Panc1 (cell line): Measurements from ENCODE around the gene MCF2L2. TPM values are rescaled to one million over a fixed set of nuclear protein-coding genes. Genes with fewer than 3 reads are reported as not detected.

ENCODE experiments used
- ATAC-seq: fragments of 200-7000 bp; cut with Tn5 transposase; 2 replicates; pipeline ENCODE4 v1.9.1; 2020; ENCODE audit warnings: mild to moderate bottlenecking, moderate library complexity
- BruUV-seq: library from RNA; stranded (reverse); fragments of 400-500 nt; replicated peaks from 2 replicates; lab custom pipeline; 2021; lab: Mats Ljungman, UMichigan
- CTCF ChIA-PET: fragments of 300-600 bp; sonication (Branson Sonifier 250); formaldehyde crosslinking; loops from one replicate; lab custom pipeline; 2022; ENCODE audit warnings: antibody characterized with exemption; lab: Charles Lee
- POLR2A ChIA-PET: fragments of 300-600 bp; sonication (Branson Sonifier 250); formaldehyde crosslinking; loops from one replicate; lab custom pipeline; 2022; ENCODE audit warnings: antibody characterized with exemption; lab: Charles Lee
- DNase-seq: peaks from one replicate; pipeline ENCODE4 v3.0.0-alpha.2; 2010; ENCODE audit warnings: low read depth, low spot score
- H3K27ac ChIP-seq: 2 replicates; pipeline ENCODE4 v1.5.1; 2011; ENCODE audit warnings: mild to moderate bottlenecking, low read length, inconsistent platforms
- H3K27me3 ChIP-seq: fragments of 200-500 bp; sonication (Bioruptor generic); 2 replicates; pipeline ENCODE4 v1.6.0; 2014; ENCODE audit warnings: low read length, inconsistent platforms; ENCODE audit not compliant: control insufficient read depth, insufficient read depth
- H3K36me3 ChIP-seq: fragments of 200-500 bp; sonication (Bioruptor generic); 2 replicates; pipeline ENCODE4 v1.5.1; 2014; ENCODE audit warnings: inconsistent platforms, mild to moderate bottlenecking, low read length, moderate library complexity; ENCODE audit not compliant: control insufficient read depth, insufficient read depth
- H3K4me1 ChIP-seq: 2 replicates; pipeline ENCODE4 v1.5.1; 2011; ENCODE audit warnings: inconsistent platforms, mild to moderate bottlenecking, low read length, moderate library complexity; ENCODE audit not compliant: control insufficient read depth, insufficient read depth
- H3K4me3 ChIP-seq, 2 experiments: 2 replicates each; pipeline ENCODE4 v1.5.1; 2011 to 2012; ENCODE audit warnings: low read depth in 2 of 2, low read length in 2 of 2, mild to moderate bottlenecking in 2 of 2, inconsistent platforms in 1 of 2, moderate library complexity in 1 of 2
- H3K9me3 ChIP-seq: fragments of 200-500 bp; sonication (Bioruptor generic); 2 replicates; pipeline ENCODE4 v1.5.1; 2014; ENCODE audit warnings: low read depth, mild to moderate bottlenecking, inconsistent platforms, low read length, moderate library complexity; ENCODE audit not compliant: control insufficient read depth, insufficient read depth
- POLR2AphosphoS5 ChIP-seq: IDR thresholded peaks from 2 replicates; pipeline ENCODE4 v1.6.1; 2012; ENCODE audit warnings: mild to moderate bottlenecking, low read depth, low read length, moderate library complexity
- REST ChIP-seq, 2 experiments: IDR thresholded peaks; 2 replicates each; pipeline ENCODE4 v1.6.1; 2011 to 2012; ENCODE audit warnings: low read depth in 2 of 2, control low read depth in 1 of 2, low read length in 1 of 2, mild to moderate bottlenecking in 1 of 2, moderate library complexity in 1 of 2; ENCODE audit not compliant: insufficient read depth in 1 of 2
- SIN3A ChIP-seq: IDR thresholded peaks from 2 replicates; pipeline ENCODE4 v1.6.1; 2012; ENCODE audit warnings: low read depth, mild to moderate bottlenecking, low read length, moderate library complexity, borderline replicate concordance; ENCODE audit not compliant: insufficient read depth
- TCF7L2 ChIP-seq: IDR thresholded peaks from 2 replicates; pipeline ENCODE4 v1.6.1; 2011; ENCODE audit warnings: mild to moderate bottlenecking, low read depth, low read length, inconsistent platforms
- in situ Hi-C: cut with HindIII; loops from 2 replicates; pipeline ENCODE4 v1.10.0; 2016; ENCODE audit warnings: low sequenced_read_pairs, low pct_unique_long_range_greater_than_20kb
- intact Hi-C: fragments of 100-400 bp; cut with micrococcal nuclease; formaldehyde crosslinking; loops from one replicate; pipeline ENCODE4 v1.10.0; 2022; ENCODE audit not compliant: unreplicated experiment
- total RNA-seq: library from RNA; stranded (reverse); gene quantifications from one replicate; pipeline ENCODE4 v1.2.1, GENCODE V29; 2021; ENCODE audit not compliant: unreplicated experiment
- TF ChIP-seq, protein P1 (sequence below): fragments of 450-650 bp; IDR thresholded peaks from 2 replicates; pipeline ENCODE4 v1.5.1; 2017; ENCODE audit warnings: mild to moderate bottlenecking

MCF2L2 gene
- total RNA-seq, 1 experiment from 2014 or later: 1.0 TPM

GRCh38 chr3:183277260-183277659 lies 151.2 kb downstream of the MCF2L2 start:
- ChIA-PET CTCF (no interaction called here), POLR2A (interaction anchor here (0.7 kb wide), 1 partner anchor 31 kb away, joined by 10 read pairs; no protein-coding TSS in a partner anchor)
- Histone ChIP-seq H3K9me3 (no peaks in the 10 kb centered on the region), H3K4me3 (no peak overlapping the region), H3K4me1 (peaks cover 9% of the 10 kb centered on the region), H3K36me3 (no peaks in the 10 kb centered on the region), H3K27me3 (no peaks in the 10 kb centered on the region), H3K27ac (no peak overlapping the region)
- in situ Hi-C loops: no loop called here
- ATAC-seq (no peak), DNase-seq (no peak)
- no peak for TF ChIP-seq REST (IDR thresholded peaks at IDR 0.05; ENCODE audit: insufficient read depth in 1 of 2, low read depth in 2 of 2, low read length in 1 of 2)
- TF ChIP-seq, protein P1, sequence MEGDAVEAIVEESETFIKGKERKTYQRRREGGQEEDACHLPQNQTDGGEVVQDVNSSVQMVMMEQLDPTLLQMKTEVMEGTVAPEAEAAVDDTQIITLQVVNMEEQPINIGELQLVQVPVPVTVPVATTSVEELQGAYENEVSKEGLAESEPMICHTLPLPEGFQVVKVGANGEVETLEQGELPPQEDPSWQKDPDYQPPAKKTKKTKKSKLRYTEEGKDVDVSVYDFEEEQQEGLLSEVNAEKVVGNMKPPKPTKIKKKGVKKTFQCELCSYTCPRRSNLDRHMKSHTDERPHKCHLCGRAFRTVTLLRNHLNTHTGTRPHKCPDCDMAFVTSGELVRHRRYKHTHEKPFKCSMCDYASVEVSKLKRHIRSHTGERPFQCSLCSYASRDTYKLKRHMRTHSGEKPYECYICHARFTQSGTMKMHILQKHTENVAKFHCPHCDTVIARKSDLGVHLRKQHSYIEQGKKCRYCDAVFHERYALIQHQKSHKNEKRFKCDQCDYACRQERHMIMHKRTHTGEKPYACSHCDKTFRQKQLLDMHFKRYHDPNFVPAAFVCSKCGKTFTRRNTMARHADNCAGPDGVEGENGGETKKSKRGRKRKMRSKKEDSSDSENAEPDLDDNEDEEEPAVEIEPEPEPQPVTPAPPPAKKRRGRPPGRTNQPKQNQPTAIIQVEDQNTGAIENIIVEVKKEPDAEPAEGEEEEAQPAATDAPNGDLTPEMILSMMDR: no peak
- no peak for TF ChIP-seq TCF7L2
- TF ChIP-seq SIN3A: no peak
- TF ChIP-seq POLR2AphosphoS5: no peak
- no TSS peak for BruUV-seq
- intact Hi-C loops: no loop called here

- DNase-seq: no peak
- TF ChIP-seq SIN3A (no peak), TCF7L2 (no peak), POLR2AphosphoS5 (no peak), REST (IDR thresholded peaks at IDR 0.05; ENCODE audit: insufficient read depth in 1 of 2, low read depth in 2 of 2, low read length in 1 of 2) (no peak)
- TF ChIP-seq, protein P1: no peak
- BruUV-seq: no TSS peak
Observed at GRCh38 chr3:183275937-183276336, 152.5 kb downstream of the MCF2L2 start.

More at GRCh38 chr3:183275937-183276336, 152.5 kb downstream of the MCF2L2 start:
- peaks cover 9% of the 10 kb centered on the region for H3K4me1 ChIP-seq
- intact Hi-C loops (no loop called here), in situ Hi-C loops (no loop called here)
- H3K9me3 ChIP-seq: no peaks in the 10 kb centered on the region
- no peaks in the 10 kb centered on the region for H3K27me3 ChIP-seq
- ChIA-PET POLR2A (no interaction called here), CTCF (no interaction called here)
- no peak for ATAC-seq
- no peaks in the 10 kb centered on the region for H3K36me3 ChIP-seq
- H3K4me3 ChIP-seq: no peak overlapping the region
- H3K27ac ChIP-seq: no peak overlapping the region
